Activated CD8-positive, alpha-beta T cell treated with anti-CD3 and anti-CD28 coated beads, Interleukin-2, amount 10 ng/mL, durations not matched to agents 7 days and 5 days (primary cell): ENCODE results near the gene SLC17A1. TPM values are rescaled to one million over a fixed set of nuclear protein-coding genes. Genes with fewer than 3 reads are reported as not detected.

Experiments
- ATAC-seq: fragments of 150-1000 bp; cut with Tn5 transposase; one replicate; pipeline ENCODE4 v1.10.0; 2021; ENCODE audit warnings: moderate library complexity
- CTCF ChIA-PET: fragments of 350-600 bp; sonication (Branson Sonifier 250); formaldehyde crosslinking; loops from one replicate; lab custom pipeline; 2021; ENCODE audit warnings: antibody characterized with exemption; lab: Charles Lee
- POLR2A ChIA-PET: fragments of 350-600 bp; sonication (Branson Sonifier 250); formaldehyde crosslinking; loops from one replicate; lab custom pipeline; 2021; ENCODE audit warnings: antibody characterized with exemption; lab: Charles Lee
- DNase-seq: peaks from one replicate; pipeline ENCODE4 v3.0.0-alpha.2; 2020
- H3K27ac Mint-ChIP-seq: one replicate; pipeline ENCODE4 v1.8.0; 2021; ENCODE audit warnings: mild to moderate bottlenecking, mixed read lengths
- H3K27me3 Mint-ChIP-seq: one replicate; pipeline ENCODE4 v1.8.0; 2021; ENCODE audit warnings: low read depth, mixed read lengths
- H3K36me3 Mint-ChIP-seq: one replicate; pipeline ENCODE4 v1.8.0; 2021; ENCODE audit warnings: low read depth, mixed read lengths
- H3K4me1 Mint-ChIP-seq: one replicate; pipeline ENCODE4 v1.8.0; 2021; ENCODE audit warnings: low read depth, mixed read lengths
- H3K4me3 Mint-ChIP-seq: one replicate; pipeline ENCODE4 v1.8.0; 2021; ENCODE audit warnings: mild to moderate bottlenecking, mixed read lengths
- H3K9me3 Mint-ChIP-seq: one replicate; pipeline ENCODE4 v1.8.0; 2022; ENCODE audit warnings: mixed read lengths; ENCODE audit not compliant: insufficient read depth
- total RNA-seq, 2 experiments: library from RNA; stranded (reverse); gene quantifications; one replicate each; pipeline ENCODE4 v1.2.3, GENCODE V29; 2021

Gene SLC17A1
- total RNA-seq, 2 experiments from 2014 or later: not detected

DNA sequence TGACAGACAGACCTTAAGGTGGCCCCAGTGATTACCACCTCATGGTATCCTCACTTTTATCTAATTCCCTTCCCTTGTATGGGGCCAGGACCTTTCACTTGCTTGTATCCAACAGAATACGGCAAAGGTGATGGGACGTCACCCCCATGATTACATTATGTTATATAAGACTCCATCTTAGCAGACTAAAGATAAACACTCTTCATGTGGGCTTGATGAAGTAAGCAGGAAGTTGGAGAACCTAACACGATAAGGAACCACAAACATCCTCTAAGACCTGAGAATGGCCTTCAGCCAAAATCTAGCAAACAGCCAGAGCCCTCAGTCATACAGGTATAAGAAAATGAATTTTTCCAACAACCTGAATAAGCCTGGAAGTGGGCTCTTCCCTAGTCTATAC, 34.2 kb upstream of the SLC17A1 start:
- Mint-ChIP-seq H3K36me3 (peaks cover 2% of the 10 kb centered on the region), H3K27me3 (peaks cover 2% of the 10 kb centered on the region), H3K4me1 (peaks cover 20% of the 10 kb centered on the region), H3K9me3 (no peaks in the 10 kb centered on the region), H3K4me3 (peak overlapping the region; percentile 23), H3K27ac (peak overlapping the region; percentile 68)
- POLR2A ChIA-PET: interaction anchor here (1.5 kb wide), 1 partner anchor 154 kb away, joined by 5 read pairs; a partner anchor contains a TSS
- CTCF ChIA-PET: interaction anchor here (0.8 to 3.4 kb wide), 3 partner anchors 16 to 146 kb away, joined by 3 to 15 read pairs (median 9); no protein-coding TSS in a partner anchor
- DNase-seq (peak; percentile 47), ATAC-seq (peak; percentile 91)

DNA sequence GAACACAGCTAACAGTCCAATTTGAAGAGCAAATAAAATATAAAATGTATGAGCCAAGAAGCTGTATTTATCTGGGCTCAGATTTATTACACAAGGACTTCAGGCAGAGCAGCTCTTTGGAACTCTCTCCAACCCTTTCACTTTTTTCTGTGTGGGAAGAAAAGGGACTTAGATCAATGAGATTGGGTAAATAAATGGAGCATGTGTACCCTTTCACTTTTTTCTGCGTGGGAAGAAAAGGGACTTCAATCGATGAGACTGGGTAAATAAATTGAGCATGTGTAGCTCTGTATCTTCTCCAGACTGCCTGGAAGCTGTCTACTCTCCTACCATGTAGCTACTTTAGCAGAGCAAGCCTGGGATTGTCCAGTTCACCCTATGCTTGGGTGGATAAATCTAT, 31.5 kb upstream of the SLC17A1 start:
- Mint-ChIP-seq H3K27ac (no peak overlapping the region), H3K36me3 (peaks cover 2% of the 10 kb centered on the region)
- CTCF ChIA-PET: interaction anchor here (1.1 to 2.9 kb wide), 5 partner anchors 11 to 143 kb away, joined by 3 to 9 read pairs (median 6); no protein-coding TSS in a partner anchor

DNA sequence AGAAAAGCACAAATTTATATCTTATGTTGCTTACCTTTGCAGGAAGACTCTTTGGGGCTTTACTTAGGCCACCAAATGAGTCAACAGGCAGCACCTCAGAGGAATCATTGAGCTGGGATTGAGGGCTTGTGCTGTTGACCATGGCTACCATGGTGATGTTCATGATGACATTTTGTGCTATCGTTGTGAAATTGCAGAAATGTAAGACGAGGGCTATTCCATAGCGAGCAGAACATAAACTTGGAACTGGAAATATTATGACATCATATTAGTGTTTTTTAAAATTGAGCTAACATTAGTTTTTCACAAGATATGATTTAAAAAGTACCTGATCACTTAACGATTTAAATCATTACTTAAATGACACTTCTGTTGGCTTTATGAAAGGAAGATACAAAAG, 30.3 kb upstream of the SLC17A1 start:
- ATAC-seq (no peak), DNase-seq (no peak)
- no peak overlapping the region for H3K27ac Mint-ChIP-seq
- no peak overlapping the region for H3K4me3 Mint-ChIP-seq
- H3K4me1 Mint-ChIP-seq: peaks cover 29% of the 10 kb centered on the region
- ChIA-PET POLR2A (no interaction called here), CTCF (interaction anchor here (1.0 to 1.1 kb wide), 2 partner anchors 10 to 20 kb away, joined by 3 read pairs; no protein-coding TSS in a partner anchor)
- H3K9me3 Mint-ChIP-seq: no peaks in the 10 kb centered on the region
- H3K36me3 Mint-ChIP-seq: peaks cover 2% of the 10 kb centered on the region
- H3K27me3 Mint-ChIP-seq: peaks cover 8% of the 10 kb centered on the region

More for the DNA sequence above, 31.5 kb upstream of the SLC17A1 start:
- DNase-seq (no peak), ATAC-seq (no peak)
- Mint-ChIP-seq H3K9me3 (no peaks in the 10 kb centered on the region), H3K4me3 (no peak overlapping the region), H3K4me1 (peaks cover 23% of the 10 kb centered on the region), H3K27me3 (peaks cover 6% of the 10 kb centered on the region)
- POLR2A ChIA-PET: interaction anchor here (0.9 kb wide), 1 partner anchor 157 kb away, joined by 3 read pairs; a partner anchor contains a TSS

DNA sequence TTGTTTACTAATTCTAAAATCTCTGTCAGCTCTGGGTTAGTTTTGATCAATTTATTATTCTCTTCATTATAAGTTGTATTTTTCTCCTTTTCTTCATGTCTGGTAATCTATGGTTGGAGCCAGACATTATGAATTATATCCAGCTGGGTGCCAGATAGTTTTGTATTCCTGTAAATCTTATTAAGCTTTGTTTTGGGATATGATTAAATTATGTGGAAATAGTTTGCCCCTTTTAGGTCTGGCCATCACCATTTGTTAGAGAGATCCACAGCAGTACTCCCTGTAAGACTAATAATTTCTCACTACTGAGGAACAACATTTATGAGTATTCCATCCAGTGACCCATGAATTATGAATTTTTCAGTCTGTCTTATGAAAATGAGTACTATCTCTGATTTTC, 20.9 kb upstream of the SLC17A1 start:
- DNase-seq: no peak
- peaks cover 13% of the 10 kb centered on the region for H3K27me3 Mint-ChIP-seq
- H3K4me1 Mint-ChIP-seq: peaks cover 15% of the 10 kb centered on the region
- ChIA-PET POLR2A (no interaction called here), CTCF (interaction anchor here (1.3 to 1.4 kb wide), 2 partner anchors 10 to 140 kb away, joined by 3 to 5 read pairs; no protein-coding TSS in a partner anchor)
- H3K9me3 Mint-ChIP-seq: no peaks in the 10 kb centered on the region
- no peak overlapping the region for H3K27ac Mint-ChIP-seq
- H3K36me3 Mint-ChIP-seq: no peaks in the 10 kb centered on the region
- ATAC-seq: no peak
- H3K4me3 Mint-ChIP-seq: no peak overlapping the region

DNA sequence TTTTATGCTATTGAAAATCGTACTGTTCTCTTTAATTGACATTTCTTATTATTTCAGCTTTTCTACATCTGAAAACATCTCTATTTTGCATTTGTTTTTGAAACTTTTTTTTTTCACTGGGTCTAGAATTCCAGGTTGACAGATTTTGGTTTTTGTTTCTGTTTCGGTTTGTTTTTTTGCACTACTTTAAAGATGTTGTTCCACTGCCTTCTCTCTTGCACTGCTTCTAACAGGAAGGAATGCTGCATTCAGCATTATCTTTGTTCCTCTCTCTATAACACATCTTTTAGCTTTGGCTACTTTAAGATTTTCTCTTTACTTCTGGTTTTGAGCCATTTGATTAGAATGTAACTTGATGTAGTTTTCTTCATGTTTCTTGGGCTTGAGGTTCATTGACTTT, 20.1 kb upstream of the SLC17A1 start:
- H3K4me1 Mint-ChIP-seq: peaks cover 14% of the 10 kb centered on the region
- POLR2A ChIA-PET: no interaction called here
- H3K27ac Mint-ChIP-seq: no peak overlapping the region
- CTCF ChIA-PET: interaction anchor here (1.3 to 1.4 kb wide), 2 partner anchors 11 to 141 kb away, joined by 3 to 5 read pairs; no protein-coding TSS in a partner anchor
- H3K27me3 Mint-ChIP-seq: peaks cover 17% of the 10 kb centered on the region
- no peak for ATAC-seq
- no peaks in the 10 kb centered on the region for H3K9me3 Mint-ChIP-seq
- H3K36me3 Mint-ChIP-seq: no peaks in the 10 kb centered on the region
- H3K4me3 Mint-ChIP-seq: no peak overlapping the region
- no peak for DNase-seq

DNA sequence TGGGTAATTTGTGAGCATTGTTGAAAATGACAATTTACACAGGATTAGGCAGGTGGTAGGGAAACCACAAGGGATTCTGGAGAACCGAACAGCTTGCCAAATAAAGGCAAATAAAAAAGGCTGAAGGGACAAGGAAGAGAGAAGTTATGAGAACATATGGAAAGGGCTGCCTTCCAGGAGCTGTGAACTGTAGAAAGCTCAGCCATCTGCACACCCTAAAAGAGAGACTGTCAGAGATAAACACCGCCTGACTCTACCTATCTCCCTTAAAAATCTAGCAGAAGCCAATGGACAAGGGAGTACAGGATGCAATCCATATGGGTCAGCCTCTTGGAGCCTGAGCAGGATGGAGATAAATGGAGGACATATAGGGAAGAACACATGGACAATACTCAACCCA, 12.7 kb upstream of the SLC17A1 start:
- Mint-ChIP-seq H3K4me3 (no peak overlapping the region), H3K27me3 (peaks cover 15% of the 10 kb centered on the region), H3K27ac (no peak overlapping the region), H3K36me3 (no peaks in the 10 kb centered on the region), H3K4me1 (no peaks in the 10 kb centered on the region), H3K9me3 (no peaks in the 10 kb centered on the region)
- ChIA-PET CTCF (no interaction called here), POLR2A (no interaction called here)
- ATAC-seq (no peak), DNase-seq (no peak)

DNA sequence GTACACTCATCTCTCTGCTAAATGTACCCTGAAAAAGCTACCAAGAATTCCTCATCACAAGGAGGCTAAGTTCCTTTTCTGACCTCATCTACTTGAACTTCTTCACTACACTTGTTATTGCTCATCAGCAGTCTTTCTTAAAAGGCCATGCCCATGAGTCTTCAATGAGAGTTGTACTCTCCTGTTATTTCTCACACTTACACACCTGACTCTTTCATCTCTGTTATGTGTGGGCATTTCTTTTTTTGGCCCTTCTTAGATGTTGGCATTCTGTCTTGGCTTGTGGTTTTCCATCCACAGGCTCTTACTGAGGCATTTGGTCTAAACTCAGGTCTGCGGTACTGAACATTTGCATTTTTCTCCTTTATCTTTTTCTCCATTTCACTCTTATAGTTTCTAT, 10.7 kb upstream of the SLC17A1 start:
- no peak overlapping the region for H3K4me3 Mint-ChIP-seq
- POLR2A ChIA-PET: no interaction called here
- H3K36me3 Mint-ChIP-seq: no peaks in the 10 kb centered on the region
- no peak overlapping the region for H3K27ac Mint-ChIP-seq
- CTCF ChIA-PET: no interaction called here
- H3K27me3 Mint-ChIP-seq: peaks cover 10% of the 10 kb centered on the region
- no peaks in the 10 kb centered on the region for H3K4me1 Mint-ChIP-seq
- H3K9me3 Mint-ChIP-seq: no peaks in the 10 kb centered on the region
- DNase-seq (no peak), ATAC-seq (no peak)

- Mint-ChIP-seq H3K36me3 (no peaks in the 10 kb centered on the region), H3K27ac (no peak overlapping the region), H3K4me1 (no peaks in the 10 kb centered on the region), H3K9me3 (no peaks in the 10 kb centered on the region), H3K27me3 (peaks cover 15% of the 10 kb centered on the region), H3K4me3 (no peak overlapping the region)
- DNase-seq (no peak), ATAC-seq (no peak)
- ChIA-PET CTCF (no interaction called here), POLR2A (no interaction called here)
These were observed 3.8 kb upstream of the SLC17A1 start for GRCh38 chr6:25835442-25836283.

GRCh38 chr6:25834950-25835349, 3.1 kb upstream of the SLC17A1 start:
- H3K36me3 Mint-ChIP-seq: no peaks in the 10 kb centered on the region
- H3K4me3 Mint-ChIP-seq: no peak overlapping the region
- H3K4me1 Mint-ChIP-seq: no peaks in the 10 kb centered on the region
- ATAC-seq (no peak), DNase-seq (no peak)
- ChIA-PET CTCF (no interaction called here), POLR2A (no interaction called here)
- no peak overlapping the region for H3K27ac Mint-ChIP-seq
- no peaks in the 10 kb centered on the region for H3K9me3 Mint-ChIP-seq
- H3K27me3 Mint-ChIP-seq: peaks cover 18% of the 10 kb centered on the region

- CTCF ChIA-PET: no interaction called here
- H3K27ac Mint-ChIP-seq: no peak overlapping the region
- H3K4me1 Mint-ChIP-seq: no peaks in the 10 kb centered on the region
- no peak for DNase-seq
- H3K27me3 Mint-ChIP-seq: peaks cover 17% of the 10 kb centered on the region
- H3K4me3 Mint-ChIP-seq: no peak overlapping the region
- ATAC-seq: no peak
- POLR2A ChIA-PET: no interaction called here
- no peaks in the 10 kb centered on the region for H3K9me3 Mint-ChIP-seq
- no peaks in the 10 kb centered on the region for H3K36me3 Mint-ChIP-seq
These were observed 1.3 kb upstream of the SLC17A1 start for GRCh38 chr6:25833136-25833535.

DNA sequence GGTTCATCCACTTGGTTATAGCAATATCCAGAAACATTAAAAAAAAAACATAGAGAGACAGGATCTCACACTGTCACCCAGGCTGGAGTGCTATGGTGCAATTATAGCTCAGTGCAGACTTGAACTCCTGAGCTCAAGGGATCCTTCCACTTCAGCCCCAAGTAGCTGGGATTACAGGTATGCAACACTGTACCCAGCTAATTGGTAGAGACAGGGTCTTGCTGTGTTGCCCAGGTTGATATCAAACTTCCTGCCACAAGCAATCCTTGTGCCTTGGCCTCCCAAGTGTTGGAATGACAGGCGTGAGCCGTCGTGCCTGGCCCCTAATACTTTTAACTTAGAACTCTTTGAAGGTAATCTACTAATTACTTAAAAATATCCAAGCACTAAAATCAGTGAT, 818 bp upstream of the SLC17A1 start:
- ATAC-seq (no peak), DNase-seq (no peak)
- no peaks in the 10 kb centered on the region for H3K4me1 Mint-ChIP-seq
- no peak overlapping the region for H3K27ac Mint-ChIP-seq
- H3K27me3 Mint-ChIP-seq: peaks cover 20% of the 10 kb centered on the region
- no peak overlapping the region for H3K4me3 Mint-ChIP-seq
- no peaks in the 10 kb centered on the region for H3K9me3 Mint-ChIP-seq
- no peaks in the 10 kb centered on the region for H3K36me3 Mint-ChIP-seq
- ChIA-PET CTCF (no interaction called here), POLR2A (no interaction called here)

DNA sequence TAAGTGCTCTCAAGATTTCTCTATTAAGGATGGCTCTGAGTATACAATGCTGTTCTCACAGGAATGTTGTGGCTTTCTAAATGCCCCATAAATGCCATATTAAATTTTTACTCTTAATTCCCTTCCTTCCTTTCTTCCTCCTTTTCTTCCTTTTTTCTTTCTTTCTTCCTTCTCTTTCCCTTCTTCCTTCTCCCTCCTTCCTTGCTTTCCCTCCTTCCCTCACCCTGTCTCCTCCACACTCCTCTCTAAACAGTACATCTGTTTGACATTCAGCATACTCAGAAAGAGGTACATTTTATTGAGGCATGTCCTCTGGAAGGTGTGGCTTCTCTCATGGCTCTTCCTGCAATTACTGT, 433 bp upstream of the SLC17A1 start:
- ATAC-seq (no peak), DNase-seq (no peak)
- ChIA-PET POLR2A (no interaction called here), CTCF (no interaction called here)
- H3K4me3 Mint-ChIP-seq: no peak overlapping the region
- no peaks in the 10 kb centered on the region for H3K36me3 Mint-ChIP-seq
- no peak overlapping the region for H3K27ac Mint-ChIP-seq
- no peaks in the 10 kb centered on the region for H3K4me1 Mint-ChIP-seq
- no peaks in the 10 kb centered on the region for H3K9me3 Mint-ChIP-seq
- peaks cover 23% of the 10 kb centered on the region for H3K27me3 Mint-ChIP-seq
